SK-N-SH treated with all-trans-retinoic acid at 6 μM for 48 hours (cell line): ENCODE results near the gene CISD3.

Experiments
- ARNTL ChIP-seq: fragments of 450-650 bp; formaldehyde crosslinking; IDR thresholded peaks from 2 replicates; pipeline ENCODE4 v1.5.0; 2020; ENCODE audit warnings: low read depth, mild to moderate bottlenecking, moderate library complexity, borderline replicate concordance
- CREB5 ChIP-seq: fragments of 250-450 bp; sonication (Bioruptor Pico); IDR thresholded peaks from 2 replicates; pipeline ENCODE4 v1.5.1; 2020; ENCODE audit warnings: low read depth, mild to moderate bottlenecking, moderate library complexity
- OSR1 ChIP-seq: fragments of 250-450 bp; sonication (Bioruptor Pico); IDR thresholded peaks from 2 replicates; pipeline ENCODE4 v1.8.0; 2022; ENCODE audit warnings: moderate library complexity, mild to moderate bottlenecking, inconsistent platforms
- PATZ1 ChIP-seq: fragments of 250-450 bp; sonication (Bioruptor Pico); IDR thresholded peaks from 2 replicates; pipeline ENCODE4 v1.8.0; 2020; ENCODE audit warnings: mild to moderate bottlenecking, moderate library complexity, borderline replicate concordance
- ZFP3 ChIP-seq: fragments of 250-450 bp; sonication (Bioruptor Pico); IDR thresholded peaks from 2 replicates; pipeline ENCODE4 v1.5.0; 2020; ENCODE audit warnings: mild to moderate bottlenecking, moderate library complexity
- ZFP30 ChIP-seq: fragments of 450-650 bp; formaldehyde crosslinking; IDR thresholded peaks from 2 replicates; pipeline ENCODE4 v1.5.0; 2022; ENCODE audit warnings: mild to moderate bottlenecking, moderate library complexity
- ZNF8 ChIP-seq: fragments of 450-650 bp; formaldehyde crosslinking; IDR thresholded peaks from 2 replicates; pipeline ENCODE4 v1.5.0; 2020; ENCODE audit warnings: mild to moderate bottlenecking, moderate library complexity

- TF ChIP-seq CREB5 (no peak), ZFP3 (CRISPR knock-in tag) (no peak), OSR1 (CRISPR knock-in tag) (no peak), ARNTL (no peak), PATZ1 (CRISPR knock-in tag) (no peak), ZFP30 (CRISPR knock-in tag) (no peak), ZNF8 (CRISPR knock-in tag) (no peak)
These were observed 27.0 kb upstream of the CISD3 start for GRCh38 chr17:38702916-38703741.
